ENCODE results near the gene ADAT3.

ADAT3 gene

GRCh38 chr19:1925544-1925943, 20.3 kb downstream of the ADAT3 start:
- Histone ChIP-seq H3K4me3 (ENCODE audit: low read length) (no peak overlapping the region), H3K9ac (ENCODE audit: low read length) (no peak overlapping the region), H3K36me3 (ENCODE audit: control insufficient read depth, insufficient read depth, low read length) (peaks cover 5% of the 10 kb centered on the region), H3K4me1 (ENCODE audit: control insufficient read depth, insufficient read depth, low read length) (peaks cover 13% of the 10 kb centered on the region), H3K27me3 (ENCODE audit: control insufficient read depth, insufficient read depth, low read length) (peaks cover 4% of the 10 kb centered on the region), H3K9me3 (ENCODE audit: control insufficient read depth, low read length) (no peaks in the 10 kb centered on the region)

- Histone ChIP-seq H3K9ac (ENCODE audit: low read length) (peak overlapping the region; percentile 47), H3K27me3 (ENCODE audit: control insufficient read depth, insufficient read depth, low read length) (peaks cover 4% of the 10 kb centered on the region), H3K4me1 (ENCODE audit: control insufficient read depth, insufficient read depth, low read length) (peaks cover 13% of the 10 kb centered on the region), H3K9me3 (ENCODE audit: control insufficient read depth, low read length) (no peaks in the 10 kb centered on the region), H3K4me3 (ENCODE audit: low read length) (peak overlapping the region; percentile 19), H3K36me3 (ENCODE audit: control insufficient read depth, insufficient read depth, low read length) (no peaks in the 10 kb centered on the region)
These were observed 24.0 kb downstream of the ADAT3 start for GRCh38 chr19:1929021-1929742.

GRCh38 chr19:1931445-1931844, 26.2 kb downstream of the ADAT3 start:
- Histone ChIP-seq H3K9me3 (ENCODE audit: control insufficient read depth, low read length) (no peaks in the 10 kb centered on the region), H3K4me3 (ENCODE audit: low read length) (no peak overlapping the region), H3K9ac (ENCODE audit: low read length) (no peak overlapping the region), H3K27me3 (ENCODE audit: control insufficient read depth, insufficient read depth, low read length) (peaks cover 8% of the 10 kb centered on the region), H3K36me3 (ENCODE audit: control insufficient read depth, insufficient read depth, low read length) (no peaks in the 10 kb centered on the region), H3K4me1 (ENCODE audit: control insufficient read depth, insufficient read depth, low read length) (peaks cover 22% of the 10 kb centered on the region)

- H3K9ac ChIP-seq (ENCODE audit: low read length) = no peak overlapping the region
- no peak overlapping the region for H3K4me3 ChIP-seq (ENCODE audit: low read length)
- peaks cover 22% of the 10 kb centered on the region for H3K4me1 ChIP-seq (ENCODE audit: control insufficient read depth, insufficient read depth, low read length)
- peaks cover 8% of the 10 kb centered on the region for H3K27me3 ChIP-seq (ENCODE audit: control insufficient read depth, insufficient read depth, low read length)
- no peaks in the 10 kb centered on the region for H3K9me3 ChIP-seq (ENCODE audit: control insufficient read depth, low read length)
- H3K36me3 ChIP-seq (ENCODE audit: control insufficient read depth, insufficient read depth, low read length) = no peaks in the 10 kb centered on the region
These were observed 27.2 kb downstream of the ADAT3 start for GRCh38 chr19:1932395-1932794.

- no peak overlapping the region for H3K9ac ChIP-seq (ENCODE audit: low read length)
- no peak overlapping the region for H3K4me3 ChIP-seq (ENCODE audit: low read length)
- H3K27me3 ChIP-seq (ENCODE audit: control insufficient read depth, insufficient read depth, low read length) = peaks cover 8% of the 10 kb centered on the region
- peaks cover 22% of the 10 kb centered on the region for H3K4me1 ChIP-seq (ENCODE audit: control insufficient read depth, insufficient read depth, low read length)
- H3K36me3 ChIP-seq (ENCODE audit: control insufficient read depth, insufficient read depth, low read length) = no peaks in the 10 kb centered on the region
- no peaks in the 10 kb centered on the region for H3K9me3 ChIP-seq (ENCODE audit: control insufficient read depth, low read length)
These were observed 28.0 kb downstream of the ADAT3 start for GRCh38 chr19:1933244-1933643.

GRCh38 chr19:1933942-1934341, 28.7 kb downstream of the ADAT3 start:
- Histone ChIP-seq H3K9ac (ENCODE audit: low read length) (no peak overlapping the region), H3K4me3 (ENCODE audit: low read length) (no peak overlapping the region), H3K9me3 (ENCODE audit: control insufficient read depth, low read length) (no peaks in the 10 kb centered on the region), H3K27me3 (ENCODE audit: control insufficient read depth, insufficient read depth, low read length) (peaks cover 8% of the 10 kb centered on the region), H3K4me1 (ENCODE audit: control insufficient read depth, insufficient read depth, low read length) (peaks cover 21% of the 10 kb centered on the region), H3K36me3 (ENCODE audit: control insufficient read depth, insufficient read depth, low read length) (no peaks in the 10 kb centered on the region)

GRCh38 chr19:1935484-1936208, 30.4 kb downstream of the ADAT3 start:
- Histone ChIP-seq H3K9ac (ENCODE audit: low read length) (no peak overlapping the region), H3K36me3 (ENCODE audit: control insufficient read depth, insufficient read depth, low read length) (no peaks in the 10 kb centered on the region), H3K9me3 (ENCODE audit: control insufficient read depth, low read length) (no peaks in the 10 kb centered on the region), H3K4me3 (ENCODE audit: low read length) (no peak overlapping the region), H3K4me1 (ENCODE audit: control insufficient read depth, insufficient read depth, low read length) (peaks cover 20% of the 10 kb centered on the region), H3K27me3 (ENCODE audit: control insufficient read depth, insufficient read depth, low read length) (peaks cover 4% of the 10 kb centered on the region)

- no peak overlapping the region for H3K9ac ChIP-seq (ENCODE audit: low read length)
- no peaks in the 10 kb centered on the region for H3K9me3 ChIP-seq (ENCODE audit: control insufficient read depth, low read length)
- peaks cover 20% of the 10 kb centered on the region for H3K4me1 ChIP-seq (ENCODE audit: control insufficient read depth, insufficient read depth, low read length)
- no peak overlapping the region for H3K4me3 ChIP-seq (ENCODE audit: low read length)
- H3K27me3 ChIP-seq (ENCODE audit: control insufficient read depth, insufficient read depth, low read length) = peaks cover 4% of the 10 kb centered on the region
- no peaks in the 10 kb centered on the region for H3K36me3 ChIP-seq (ENCODE audit: control insufficient read depth, insufficient read depth, low read length)
These were observed 31.2 kb downstream of the ADAT3 start for GRCh38 chr19:1936430-1936829.

- Histone ChIP-seq H3K4me3 (ENCODE audit: low read length) (no peak overlapping the region), H3K9me3 (ENCODE audit: control insufficient read depth, low read length) (no peaks in the 10 kb centered on the region)
These were observed 31.9 kb downstream of the ADAT3 start for GRCh38 chr19:1936916-1937610.

GRCh38 chr19:1938071-1938470, 32.9 kb downstream of the ADAT3 start:
- peaks cover 4% of the 10 kb centered on the region for H3K27me3 ChIP-seq (ENCODE audit: control insufficient read depth, insufficient read depth, low read length)
- H3K9me3 ChIP-seq (ENCODE audit: control insufficient read depth, low read length) = no peaks in the 10 kb centered on the region
- no peak overlapping the region for H3K9ac ChIP-seq (ENCODE audit: low read length)
- no peak overlapping the region for H3K4me3 ChIP-seq (ENCODE audit: low read length)
- H3K36me3 ChIP-seq (ENCODE audit: control insufficient read depth, insufficient read depth, low read length) = no peaks in the 10 kb centered on the region
- H3K4me1 ChIP-seq (ENCODE audit: control insufficient read depth, insufficient read depth, low read length) = peaks cover 29% of the 10 kb centered on the region

More at GRCh38 chr19:1936916-1937610, 31.9 kb downstream of the ADAT3 start:
- Histone ChIP-seq H3K9ac (ENCODE audit: low read length) (no peak overlapping the region), H3K27me3 (ENCODE audit: control insufficient read depth, insufficient read depth, low read length) (peaks cover 4% of the 10 kb centered on the region), H3K4me1 (ENCODE audit: control insufficient read depth, insufficient read depth, low read length) (peaks cover 20% of the 10 kb centered on the region), H3K36me3 (ENCODE audit: control insufficient read depth, insufficient read depth, low read length) (no peaks in the 10 kb centered on the region)

- H3K36me3 ChIP-seq (ENCODE audit: control insufficient read depth, insufficient read depth, low read length) = no peaks in the 10 kb centered on the region
- H3K9me3 ChIP-seq (ENCODE audit: control insufficient read depth, low read length) = no peaks in the 10 kb centered on the region
- H3K4me3 ChIP-seq (ENCODE audit: low read length) = peak within 1 kb of the TSS; percentile 47
- H3K27me3 ChIP-seq (ENCODE audit: control insufficient read depth, insufficient read depth, low read length) = no peaks in the 10 kb centered on the region
- peak within 1 kb of the TSS; percentile 83 for H3K9ac ChIP-seq (ENCODE audit: low read length)
- peaks cover 37% of the 10 kb centered on the region for H3K4me1 ChIP-seq (ENCODE audit: control insufficient read depth, insufficient read depth, low read length)
These were observed 36.2 kb downstream of the ADAT3 start, which contains the start of gene CSNK1G2 for GRCh38 chr19:1941146-1942077. TSS of gene CSNK1G2 (plus strand) at chr19:1941172. CDS start at chr19:1969773, 28,601 bp downstream.
